Large intestine (tissue), 3 donors: ENCODE measurements around the gene TTC32. TPM values are rescaled to one million over a fixed set of nuclear protein-coding genes. Genes with fewer than 3 reads are reported as not detected.

ENCODE experiments used
- DNase-seq, 2 donors: peaks; one replicate each; pipeline versions ENCODE4 v3.0.0 to v3.0.0-alpha.2; 2013
- H3K27ac ChIP-seq: one replicate; pipeline ENCODE4 v1.5.1; 2013; ENCODE audit warnings: low read length
- H3K27me3 ChIP-seq: 2 replicates; pipeline ENCODE4 v1.6.1; 2013; ENCODE audit warnings: low read length; ENCODE audit not compliant: control insufficient read depth, insufficient read depth
- H3K36me3 ChIP-seq: 2 replicates; pipeline ENCODE4 v1.6.1; 2013; ENCODE audit warnings: low read length; ENCODE audit not compliant: control insufficient read depth, insufficient read depth
- H3K4me1 ChIP-seq: one replicate; pipeline ENCODE4 v1.6.1; 2013; ENCODE audit warnings: low read length; ENCODE audit not compliant: control insufficient read depth, insufficient read depth
- H3K4me3 ChIP-seq: one replicate; pipeline ENCODE4 v1.5.1; 2013; ENCODE audit warnings: low read length
- H3K9me3 ChIP-seq: one replicate; pipeline ENCODE4 v1.6.1; 2013; ENCODE audit warnings: mild to moderate bottlenecking, low read depth, low read length, moderate library complexity; ENCODE audit not compliant: control insufficient read depth
- WGBS: methylation state at CpG from one replicate; pipeline ENCODE4 v1.1.5; 2013; ENCODE audit warnings: low lambda C conversion rate; ENCODE audit not compliant: insufficient coverage; 5-methylcytosine and 5-hydroxymethylcytosine counted together
- polyA plus RNA-seq: library from polyadenylated mRNA; unstranded; fragments of 120-200 nt; gene quantifications from one replicate; pipeline ENCODE4 v1.2.1, GENCODE V29; 2013

The TTC32 gene
- polyA plus RNA-seq, 1 donor = 24.0 TPM

GRCh38 chr2:19878268-19879046 is 23.3 kb downstream of the TTC32 start:
- H3K4me3 ChIP-seq = no peak overlapping the region
- WGBS = no CpG with 5 or more reads among the region's 12 CpGs
- DNase-seq = no peak

GRCh38 chr2:19876751-19877150 is 25.0 kb downstream of the TTC32 start:
- no peak overlapping the region for H3K4me3 ChIP-seq
- 60% methylated on average over 1 of the region's 4 CpGs for WGBS
- H3K27me3 ChIP-seq = no peaks in the 10 kb centered on the region
- DNase-seq = no peak
- H3K9me3 ChIP-seq = no peaks in the 10 kb centered on the region
- H3K36me3 ChIP-seq = peaks cover 16% of the 10 kb centered on the region
- no peak overlapping the region for H3K27ac ChIP-seq
- no peaks in the 10 kb centered on the region for H3K4me1 ChIP-seq

More at GRCh38 chr2:19878268-19879046, 23.3 kb downstream of the TTC32 start:
- Histone ChIP-seq H3K27ac (no peak overlapping the region), H3K4me1 (no peaks in the 10 kb centered on the region), H3K27me3 (no peaks in the 10 kb centered on the region), H3K36me3 (peaks cover 16% of the 10 kb centered on the region), H3K9me3 (no peaks in the 10 kb centered on the region)

GRCh38 chr2:19875280-19875679 is 26.5 kb downstream of the TTC32 start:
- DNase-seq = no peak
- Histone ChIP-seq H3K4me3 (no peak overlapping the region), H3K36me3 (peaks cover 16% of the 10 kb centered on the region), H3K27me3 (no peaks in the 10 kb centered on the region), H3K27ac (no peak overlapping the region), H3K4me1 (no peaks in the 10 kb centered on the region), H3K9me3 (no peaks in the 10 kb centered on the region)
- WGBS = 100% methylated on average over 1 of the region's 1 CpG

DNA sequence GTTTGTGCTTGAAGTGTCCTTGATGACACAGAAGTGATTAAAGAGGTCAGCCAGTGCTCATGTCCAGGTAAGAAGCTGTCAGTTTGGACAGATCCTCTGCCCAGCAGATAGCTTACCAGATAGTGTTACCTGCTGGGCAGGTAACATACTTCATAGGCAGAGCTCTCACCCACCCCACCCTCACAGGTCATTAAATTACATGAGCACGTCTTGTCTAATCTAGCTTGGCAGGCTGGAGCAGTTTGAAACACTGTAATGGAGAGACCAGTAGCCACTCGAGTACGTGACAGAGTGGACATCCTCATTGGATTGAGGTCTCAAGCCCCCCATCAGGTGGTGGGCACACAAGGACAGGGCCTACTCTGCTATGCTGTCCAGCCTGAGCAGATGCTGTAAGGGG is 27.1 kb downstream of the TTC32 start:
- Histone ChIP-seq H3K9me3 (no peaks in the 10 kb centered on the region), H3K27ac (no peak overlapping the region), H3K27me3 (no peaks in the 10 kb centered on the region), H3K4me1 (peaks cover under 1% of the 10 kb centered on the region), H3K36me3 (peaks cover 18% of the 10 kb centered on the region), H3K4me3 (no peak overlapping the region)
- WGBS = no CpG with 5 or more reads among the region's 3 CpGs
- no peak for DNase-seq

- Histone ChIP-seq H3K4me3 (no peak overlapping the region), H3K4me1 (peaks cover 13% of the 10 kb centered on the region), H3K27me3 (no peaks in the 10 kb centered on the region), H3K27ac (no peak overlapping the region), H3K9me3 (no peaks in the 10 kb centered on the region), H3K36me3 (peaks cover 18% of the 10 kb centered on the region)
- no CpG with 5 or more reads among the region's 5 CpGs for WGBS
- DNase-seq = no peak
Measured at GRCh38 chr2:19873014-19873413, 28.8 kb downstream of the TTC32 start.

DNA sequence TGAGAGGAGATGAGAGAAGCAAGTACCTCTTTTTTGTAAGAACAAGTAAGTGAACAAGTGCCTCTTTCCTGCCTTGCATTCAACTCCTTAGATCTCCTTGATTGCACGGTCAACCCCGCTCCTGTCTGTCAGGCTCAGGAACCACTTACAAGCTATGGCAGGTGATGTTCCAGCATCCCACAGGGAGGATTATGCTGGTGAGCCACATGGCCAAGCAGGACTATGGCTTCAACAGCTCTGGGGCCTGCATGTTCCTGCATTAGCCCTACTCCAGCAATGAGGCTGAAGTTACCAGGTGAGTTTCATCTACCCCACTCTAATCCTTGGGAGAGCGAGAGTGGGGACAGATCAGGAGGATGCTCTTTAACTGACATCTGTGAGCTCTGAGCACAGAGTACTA is 29.5 kb downstream of the TTC32 start:
- Histone ChIP-seq H3K9me3 (no peaks in the 10 kb centered on the region), H3K27ac (no peak overlapping the region), H3K36me3 (peaks cover 18% of the 10 kb centered on the region), H3K4me3 (no peak overlapping the region), H3K27me3 (no peaks in the 10 kb centered on the region), H3K4me1 (peaks cover 15% of the 10 kb centered on the region)
- no CpG with 5 or more reads among the region's 3 CpGs for WGBS
- no peak for DNase-seq

DNA sequence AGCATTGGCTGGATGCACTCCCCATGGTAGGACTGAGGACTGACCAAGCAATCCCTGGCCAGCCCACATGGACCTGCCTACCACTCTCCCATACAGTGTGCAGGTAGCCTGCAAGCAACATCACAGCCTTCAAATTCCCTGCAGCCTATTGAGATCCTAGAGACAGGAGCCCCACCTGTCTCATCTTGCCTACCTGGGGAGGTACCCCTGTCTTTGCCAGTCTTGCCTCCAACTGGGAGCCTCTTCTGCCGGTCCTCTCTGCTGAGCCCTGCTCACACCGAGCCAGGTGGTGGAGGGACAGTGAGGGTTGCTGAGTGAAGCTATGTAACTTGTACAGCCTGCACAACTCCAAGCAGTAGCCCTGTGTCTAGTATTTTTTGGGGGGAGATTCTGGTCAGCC is 29.9 kb downstream of the TTC32 start:
- WGBS = no CpG with 5 or more reads among the region's 2 CpGs
- Histone ChIP-seq H3K27ac (no peak overlapping the region), H3K27me3 (no peaks in the 10 kb centered on the region), H3K4me3 (no peak overlapping the region), H3K36me3 (peaks cover 17% of the 10 kb centered on the region), H3K4me1 (peaks cover 15% of the 10 kb centered on the region), H3K9me3 (no peaks in the 10 kb centered on the region)
- no peak for DNase-seq

GRCh38 chr2:19870792-19871191 is 31.0 kb downstream of the TTC32 start:
- H3K27me3 ChIP-seq = no peaks in the 10 kb centered on the region
- DNase-seq = no peak

DNA sequence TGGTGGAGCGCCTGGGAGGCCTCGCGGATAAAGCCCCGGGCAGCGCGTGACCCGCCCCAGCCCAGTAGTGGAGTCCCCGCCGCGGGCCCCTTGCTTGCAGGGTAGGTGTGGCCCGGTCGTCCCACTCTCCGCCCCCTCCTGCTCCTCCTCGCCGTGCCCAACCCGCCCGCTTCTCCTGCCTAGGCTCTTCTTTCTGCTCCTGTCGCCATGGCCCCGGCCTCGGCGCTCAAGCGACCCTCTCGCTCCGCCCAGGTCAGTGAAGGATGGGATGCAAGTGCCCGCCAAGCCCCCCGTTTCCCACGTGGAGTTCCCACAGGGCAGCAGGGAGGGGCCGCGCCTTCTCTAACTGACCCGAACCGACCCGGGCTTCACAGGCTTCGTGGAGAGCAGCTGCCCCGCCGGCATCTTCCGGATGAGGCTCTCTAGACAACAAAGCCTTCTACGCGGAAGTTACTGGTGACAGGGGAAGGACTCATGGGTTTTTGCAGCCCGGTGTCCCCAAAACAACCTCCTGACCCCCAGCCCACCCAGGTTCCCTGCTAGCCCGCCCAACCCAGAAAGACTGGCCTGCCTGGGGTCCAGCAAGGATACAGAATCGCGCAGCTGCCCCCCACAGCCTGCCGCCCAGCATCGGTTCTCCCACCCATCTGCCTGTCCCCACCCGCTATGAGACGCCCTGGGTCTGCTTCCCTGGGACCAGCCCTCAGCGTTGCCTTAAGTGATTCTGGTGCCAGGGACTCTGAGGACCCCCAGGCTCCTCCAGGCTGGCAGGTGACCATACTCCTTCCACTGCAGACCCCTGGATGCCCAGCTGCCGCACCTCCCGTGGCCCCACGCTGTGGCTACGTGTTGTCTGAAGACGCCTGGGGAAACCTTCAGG is 32.8 kb downstream of the TTC32 start:
- peak overlapping the region; percentile 23 for H3K27ac ChIP-seq

More at GRCh38 chr2:19870792-19871191, 31.0 kb downstream of the TTC32 start:
- peaks cover 15% of the 10 kb centered on the region for H3K4me1 ChIP-seq
- H3K4me3 ChIP-seq = no peak overlapping the region
- no peak overlapping the region for H3K27ac ChIP-seq
- WGBS = no CpG with 5 or more reads among the region's 4 CpGs
- H3K9me3 ChIP-seq = no peaks in the 10 kb centered on the region
- peaks cover 10% of the 10 kb centered on the region for H3K36me3 ChIP-seq

GRCh38 chr2:19868224-19868623 is 33.6 kb downstream of the TTC32 start:
- H3K4me3 ChIP-seq = peak overlapping the region; percentile 54
- H3K9me3 ChIP-seq = no peaks in the 10 kb centered on the region
- no peak for DNase-seq
- H3K4me1 ChIP-seq = peaks cover 15% of the 10 kb centered on the region
- H3K27ac ChIP-seq = peak overlapping the region; percentile 23
- peaks cover 3% of the 10 kb centered on the region for H3K36me3 ChIP-seq
- WGBS = 73% methylated on average over 3 of the region's 7 CpGs
- no peaks in the 10 kb centered on the region for H3K27me3 ChIP-seq

More for the DNA sequence above, 32.8 kb downstream of the TTC32 start:
- Histone ChIP-seq H3K4me3 (peak overlapping the region; percentile 54), H3K9me3 (no peaks in the 10 kb centered on the region), H3K36me3 (peaks cover 3% of the 10 kb centered on the region), H3K27me3 (no peaks in the 10 kb centered on the region), H3K4me1 (peaks cover 15% of the 10 kb centered on the region)
- no CpG with 5 or more reads among the region's 52 CpGs for WGBS
- peak; percentile 81 to 92 for DNase-seq
